K562 (cell line): Measurements from ENCODE around the gene CRIP1. TPM values are rescaled to one million over a fixed set of nuclear protein-coding genes. Genes with fewer than 3 reads are reported as not detected.

ENCODE experiments used
- ATAC-seq: fragments of 200-7000 bp; cut with Tn5 transposase; 3 replicates; pipeline ENCODE4 v1.9.1; 2020; ENCODE audit warnings: moderate library complexity
- BruUV-seq: library from RNA; stranded (reverse); fragments of 400-500 nt; replicated peaks from 2 replicates; lab custom pipeline; 2021; lab: Mats Ljungman, UMichigan
- CTCF ChIA-PET: fragments of 300-600 bp; formaldehyde crosslinking; extraction: SDS; loops from one replicate; lab custom pipeline; 2021; ENCODE audit warnings: low intra/inter-chr PET ratio; lab: Yijun Ruan, JAX
- POLR2A ChIA-PET: fragments of 300-600, 350-650 bp; sonication (Branson Sonifier 250); formaldehyde crosslinking; extraction: SDS; loops from one replicate; lab custom pipeline; 2021; ENCODE audit warnings: antibody characterized with exemption, inconsistent platforms; lab: Yijun Ruan, JAX
- DNase-seq, 4 experiments: peaks; one replicate each; pipeline versions ENCODE4 v3.0.0 to v3.0.0-alpha.2; 2011 to 2018; ENCODE audit warnings: low spot score in 3 of 4, mixed read lengths in 3 of 4; ENCODE audit errors: extremely low read depth in 1 of 4
- FAIRE-seq: peaks from 2 replicates; lab custom pipeline; 2011; peaks lifted over from hg19 to GRCh38; lab: Jason Lieb, UNC
- H2AFZ ChIP-seq: 2 replicates; pipeline ENCODE4 v1.6.0; 2011; ENCODE audit warnings: low read depth, low read length, control low read depth, inconsistent platforms
- H3K27ac ChIP-seq: fragments of 200-600 bp; 3 replicates; pipeline ENCODE4 v1.8.0; 2011; ENCODE audit warnings: low read depth, mild to moderate bottlenecking, control low read depth, inconsistent platforms, low read length, moderate library complexity, mixed read lengths; ENCODE audit errors: extremely low read depth
- H3K27me3 ChIP-seq, 2 experiments: fragments of 300-600 bp in 1 of 2; 2 replicates in 1 of 2; 3 replicates in 1 of 2; pipeline versions ENCODE4 v1.6.0 to v1.8.0; 2011; ENCODE audit warnings: inconsistent platforms in 2 of 2, low read length in 2 of 2, mild to moderate bottlenecking in 1 of 2, mixed read lengths in 1 of 2, moderate library complexity in 1 of 2; ENCODE audit not compliant: control insufficient read depth in 2 of 2, insufficient read depth in 2 of 2
- H3K36me3 ChIP-seq: fragments of 300-600 bp; 3 replicates; pipeline ENCODE4 v1.8.0; 2011; ENCODE audit warnings: mild to moderate bottlenecking, low read length, inconsistent platforms; ENCODE audit not compliant: control insufficient read depth, insufficient read depth
- H3K4me1 ChIP-seq, 2 experiments: fragments of 200-600 bp in 1 of 2; replicated peaks in 1 of 2; 2 replicates in 1 of 2; 3 replicates in 1 of 2; pipeline versions ENCODE4 v1.5.1 to v1.8.0; 2011; ENCODE audit warnings: inconsistent platforms in 2 of 2, low read length in 2 of 2, mild to moderate bottlenecking in 1 of 2, mixed read lengths in 1 of 2, moderate library complexity in 1 of 2; ENCODE audit not compliant: control insufficient read depth in 2 of 2, insufficient read depth in 2 of 2
- H3K4me2 ChIP-seq: 2 replicates; pipeline ENCODE4 v1.6.1; 2011; ENCODE audit warnings: low read length, control low read depth, inconsistent platforms, mixed read lengths; ENCODE audit not compliant: insufficient read depth
- H3K4me3 ChIP-seq: fragments of 200-600 bp; sonication (generic), shearing (Covaris generic); 2 replicates; pipeline ENCODE4 v1.5.1; 2016; ENCODE audit warnings: control low read depth, inconsistent platforms
- H3K79me2 ChIP-seq: fragments of 200-600 bp; 3 replicates; pipeline ENCODE4 v1.8.0; 2011; ENCODE audit warnings: low read length, inconsistent platforms; ENCODE audit not compliant: control insufficient read depth, insufficient read depth
- H3K9ac ChIP-seq, 2 experiments: 2 replicates each; pipeline versions ENCODE4 v1.6.0 to v1.6.1; 2011; ENCODE audit warnings: low read depth in 2 of 2, low read length in 2 of 2, control low read depth in 1 of 2, inconsistent platforms in 1 of 2, mild to moderate bottlenecking in 1 of 2, mixed read lengths in 1 of 2; ENCODE audit not compliant: insufficient read depth in 1 of 2
- H3K9me1 ChIP-seq: one replicate; pipeline ENCODE4 v1.6.0; 2011; ENCODE audit warnings: inconsistent platforms, mild to moderate bottlenecking, low read length, moderate library complexity; ENCODE audit not compliant: control insufficient read depth, insufficient read depth
- H3K9me3 ChIP-seq: replicated peaks from 2 replicates; pipeline ENCODE4 v1.5.1; 2011; ENCODE audit warnings: low read depth, low read length, inconsistent platforms; ENCODE audit not compliant: control insufficient read depth, insufficient read depth
- H4K20me1 ChIP-seq: replicated peaks from 2 replicates; pipeline ENCODE4 v1.6.1; 2011; ENCODE audit warnings: low read length, inconsistent platforms, mixed read lengths; ENCODE audit not compliant: control insufficient read depth, insufficient read depth
- AFF4 ChIP-seq: sonication (generic); formaldehyde crosslinking; IDR thresholded peaks from 2 replicates; pipeline ENCODE4 v1.8.0; 2023; ENCODE audit warnings: mild to moderate bottlenecking, missing genetic modification reagents
- CREBBP ChIP-seq: IDR thresholded peaks from one replicate; pipeline ENCODE4 v1.6.1; 2012; ENCODE audit warnings: low read depth, mild to moderate bottlenecking, control low read depth, inconsistent platforms, low read length
- JUNB ChIP-seq: fragments of 450-650 bp; formaldehyde crosslinking; conservative IDR thresholded peaks from 2 replicates; pipeline ENCODE4 v1.4.0; 2020; ENCODE audit warnings: mild to moderate bottlenecking
- MLX ChIP-seq, 2 experiments: fragments of 450-650 bp in 1 of 2; sonication (generic) in 1 of 2; formaldehyde crosslinking; conservative IDR thresholded peaks; 2 replicates each; pipeline versions ENCODE4 v1.4.0 to v1.8.1; 2020 to 2022; ENCODE audit warnings: mild to moderate bottlenecking in 1 of 2, missing genetic modification reagents in 1 of 2
- NFYB ChIP-seq: IDR thresholded peaks from 2 replicates; pipeline ENCODE4 v1.6.1; 2011; ENCODE audit warnings: mild to moderate bottlenecking, moderate library complexity; ENCODE audit not compliant: insufficient read length; ENCODE audit errors: extremely low read depth
- POLR2AphosphoS2 ChIP-seq: IDR thresholded peaks from 2 replicates; pipeline ENCODE4 v1.6.1; 2012; ENCODE audit warnings: low read length, improper control_type of control experiment
- POU5F1 ChIP-seq: fragments of 150-350 bp; IDR thresholded peaks from 2 replicates; pipeline ENCODE4 v1.6.1; 2014; ENCODE audit warnings: borderline replicate concordance, low read length, low read depth, mild to moderate bottlenecking; ENCODE audit not compliant: partially characterized antibody
- RNF2 ChIP-seq: sonication (generic); IDR thresholded peaks from 2 replicates; pipeline ENCODE4 v1.6.1; 2016
- TSC22D4 ChIP-seq: fragments of 450-650 bp; IDR thresholded peaks from 2 replicates; pipeline ENCODE4 v1.6.1; 2016; ENCODE audit warnings: missing genetic modification characterization, missing biosample characterization, control low read depth
- UBTF ChIP-seq, 2 experiments: IDR thresholded peaks; 2 replicates each; pipeline ENCODE4 v1.6.1; 2012; ENCODE audit warnings: improper control_type of control experiment in 2 of 2, low read depth in 2 of 2, low read length in 2 of 2, borderline replicate concordance in 1 of 2
- VEZF1 ChIP-seq: fragments of 200-800 bp; sonication (Bioruptor generic); IDR thresholded peaks from 2 replicates; pipeline ENCODE4 v1.6.1; 2017; ENCODE audit warnings: missing genetic modification characterization, missing compliant biosample characterization
- ZNF282 ChIP-seq: sonication (generic); formaldehyde crosslinking; IDR thresholded peaks from 2 replicates; pipeline ENCODE4 v1.8.1; 2023; ENCODE audit warnings: missing genetic modification reagents
- WGBS: fragments of 100-300 bp; shearing (Covaris generic); methylation state at CpG from one replicate; pipeline ENCODE4 v1.1.6; 2016; ENCODE audit warnings: low coverage, mixed read lengths; ENCODE audit not compliant: insufficient coverage; ENCODE audit errors: missing lambda C conversion rate; 5-methylcytosine and 5-hydroxymethylcytosine counted together
- in situ Hi-C: fragments of 300-500 bp; cut with MboI; formaldehyde crosslinking; loops from 4 replicates; pipeline ENCODE4 v1.15.0; 2018; ENCODE audit warnings: inconsistent platforms, mixed read lengths
- intact Hi-C: fragments of 100-400 bp; cut with micrococcal nuclease; formaldehyde crosslinking; loops from 2 replicates; pipeline ENCODE4 v1.14.2; 2022
- polyA plus RNA-seq, 8 experiments: library from polyadenylated mRNA; depleted of rRNA in 4 of 8; stranded (reverse) in 5 of 8; unstranded in 3 of 8; fragments of >200 nt; fragmentation: Nextera tagmentation in 2 of 8; fragmentation: Illumina TruSeq in 1 of 8; extraction: Ambion mirVana in 2 of 8; extraction: Trizol in 1 of 8; gene quantifications; 2 replicates each; pipeline versions ENCODE4 v1.2.1 to v1.2.3, GENCODE V29; 2011 to 2014; ENCODE audit warnings: inconsistent platforms in 1 of 8, missing spikeins in 1 of 8
- total RNA-seq, 7 experiments: library from RNA; depleted of rRNA in 6 of 7; stranded (reverse); fragments of >200 nt in 6 of 7; fragmentation: Illumina TruSeq in 2 of 7; extraction: Trizol in 2 of 7; gene quantifications; 2 replicates each; pipeline versions ENCODE4 v1.2.1 to v1.2.3, GENCODE V29; 2011 to 2021; ENCODE audit warnings: low replicate concordance in 1 of 7

CRIP1 gene
- total and polyA plus RNA-seq, 9 of the 15 experiments (the other 6 are each of a cell fraction or from before 2014, with no cell fraction given): 0.11 to 0.58 (median 0.14) TPM; not detected in 6

- ATAC-seq (no peak), FAIRE-seq (no peak), DNase-seq (no peak)
- H3K4me3 ChIP-seq: no peak overlapping the region
- intact Hi-C loops: loop anchor here (10.0 kb wide), 1 partner anchor 45 kb away; the partner anchor contains the start of gene TMEM121
- ChIA-PET POLR2A (interaction anchor here (1.4 kb wide), 1 partner anchor 7 kb away, joined by 8 read pairs; no protein-coding TSS in a partner anchor), CTCF (interaction anchor here (1.5 kb wide), 1 partner anchor 48 kb away, joined by 4 read pairs; no protein-coding TSS in a partner anchor)
- no peak overlapping the region for H2AFZ ChIP-seq
- 13% methylated on average over 20 of the region's 34 CpGs for WGBS
- no peaks in the 10 kb centered on the region for H3K9me3 ChIP-seq
- 0 out of 4 replicates have a peak overlapping the region, but pooled peaks of 1 of the 2 experiments have one; percentile 1 for H3K9ac ChIP-seq
- in situ Hi-C loops: no loop called here
- peaks cover 0 to 7% of the 10 kb centered on the region in 2 experiments; a peak in 1 of 5 replicates for H3K27me3 ChIP-seq
- TF ChIP-seq CREBBP (no peak), POLR2AphosphoS2 (no peak), JUNB (CRISPR knock-in tag) (no peak), RNF2 (no peak), TSC22D4 (tag) (no peak), POU5F1 (no peak), AFF4 (no peak), UBTF (IDR thresholded peaks at IDR 0.05; ENCODE audit: borderline replicate concordance in 1 of 2, low read depth in 2 of 2, low read length in 2 of 2) (no peak), NFYB (no peak), MLX (CRISPR knock-in tag; conservative IDR thresholded peaks at IDR 0.05) (no peak), ZNF282 (CRISPR knock-in tag) (no peak), VEZF1 (no peak)
- H3K4me2 ChIP-seq: no peak overlapping the region
- BruUV-seq: no TSS peak
- H3K9me1 ChIP-seq: no peaks in the 10 kb centered on the region
- no peaks in the 10 kb centered on the region for H3K36me3 ChIP-seq
- no peaks in the 10 kb centered on the region for H3K79me2 ChIP-seq
- H3K27ac ChIP-seq: no peak overlapping the region
- no peaks in the 10 kb centered on the region; the same call in 1 of the 2 replicates for H4K20me1 ChIP-seq
- H3K4me1 ChIP-seq: peaks cover 5 to 93% of the 10 kb centered on the region in 2 experiments
These were observed 7.1 kb upstream of the CRIP1 start for GRCh38 chr14:105479431-105480158.
